ENCODE results near the gene HNRNPLL. TPM values are rescaled to one million over a fixed set of nuclear protein-coding genes. Genes with fewer than 3 reads are reported as not detected.

The HNRNPLL gene
- total and polyA plus RNA-seq, 2 of the 13 experiments (the other 11 are each of a cell fraction or from before 2014, with no cell fraction given), result 49.4 to 103 TPM

DNA sequence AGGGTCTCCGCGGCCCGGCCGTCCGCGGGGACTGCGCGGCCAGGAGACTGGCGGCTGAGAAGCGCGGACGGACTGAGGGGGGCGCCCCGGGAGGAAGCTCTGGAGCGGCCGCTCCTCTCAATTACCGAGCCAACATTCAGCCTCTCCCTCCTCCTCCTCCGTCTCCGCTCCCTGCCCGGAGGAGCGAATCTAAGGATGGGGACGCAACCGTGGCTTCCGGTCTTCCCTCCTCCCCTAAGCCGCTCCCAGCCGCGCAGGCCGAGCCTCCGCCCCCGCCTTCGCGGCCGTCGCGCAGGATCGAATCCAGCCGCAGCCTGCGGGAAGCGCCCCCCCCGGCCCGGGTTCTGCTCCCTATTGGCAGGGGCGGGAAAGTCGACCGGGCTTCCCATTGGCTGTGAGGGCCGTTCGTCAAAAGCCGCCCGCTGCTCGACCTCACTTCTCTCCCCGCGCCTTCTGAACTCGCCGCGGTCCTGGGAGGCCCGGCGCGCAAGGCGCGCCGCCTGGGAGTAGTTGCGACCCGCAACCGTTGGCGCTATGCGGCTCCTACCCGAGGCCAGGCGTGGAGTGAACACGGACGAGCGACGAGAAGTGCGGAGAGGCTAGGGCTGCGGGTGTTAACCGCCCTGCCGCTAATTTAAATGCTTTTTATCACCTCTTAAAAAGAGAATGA is at the start of gene HNRNPLL (continued):
- TF ChIP-seq, protein P1, sequence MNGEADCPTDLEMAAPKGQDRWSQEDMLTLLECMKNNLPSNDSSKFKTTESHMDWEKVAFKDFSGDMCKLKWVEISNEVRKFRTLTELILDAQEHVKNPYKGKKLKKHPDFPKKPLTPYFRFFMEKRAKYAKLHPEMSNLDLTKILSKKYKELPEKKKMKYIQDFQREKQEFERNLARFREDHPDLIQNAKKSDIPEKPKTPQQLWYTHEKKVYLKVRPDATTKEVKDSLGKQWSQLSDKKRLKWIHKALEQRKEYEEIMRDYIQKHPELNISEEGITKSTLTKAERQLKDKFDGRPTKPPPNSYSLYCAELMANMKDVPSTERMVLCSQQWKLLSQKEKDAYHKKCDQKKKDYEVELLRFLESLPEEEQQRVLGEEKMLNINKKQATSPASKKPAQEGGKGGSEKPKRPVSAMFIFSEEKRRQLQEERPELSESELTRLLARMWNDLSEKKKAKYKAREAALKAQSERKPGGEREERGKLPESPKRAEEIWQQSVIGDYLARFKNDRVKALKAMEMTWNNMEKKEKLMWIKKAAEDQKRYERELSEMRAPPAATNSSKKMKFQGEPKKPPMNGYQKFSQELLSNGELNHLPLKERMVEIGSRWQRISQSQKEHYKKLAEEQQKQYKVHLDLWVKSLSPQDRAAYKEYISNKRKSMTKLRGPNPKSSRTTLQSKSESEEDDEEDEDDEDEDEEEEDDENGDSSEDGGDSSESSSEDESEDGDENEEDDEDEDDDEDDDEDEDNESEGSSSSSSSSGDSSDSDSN (CRISPR knock-in tag; IDR thresholded peaks at IDR 0.05), result peak; percentile 96
- TF ChIP-seq ZNF841 (CRISPR knock-in tag; IDR thresholded peaks at IDR 0.05; ENCODE audit: borderline replicate concordance) (0 out of 2 replicates have a peak, but pooled peaks have one; percentile 31), NR2F2 (IDR thresholded peaks at IDR 0.05; ENCODE audit: borderline replicate concordance, low read depth) (0 out of 2 replicates have a peak, but pooled peaks have one; percentile 43), EEA1 (CRISPR knock-in tag; IDR thresholded peaks at IDR 0.05; ENCODE audit: borderline replicate concordance) (0 out of 2 replicates have a peak, but pooled peaks have one; percentile 27), ZNF44 (CRISPR knock-in tag; IDR thresholded peaks at IDR 0.05) (peak; percentile 29; the same call in 1 of the 2 replicates), MIER2 (CRISPR knock-in tag; IDR thresholded peaks at IDR 0.05) (0 out of 2 replicates have a peak, but pooled peaks have one; percentile 63), ZNF367 (CRISPR knock-in tag; IDR thresholded peaks at IDR 0.05; ENCODE audit: borderline replicate concordance) (peak; percentile 49; the same call in 1 of the 2 replicates), BRCA1 (CRISPR knock-in tag; IDR thresholded peaks at IDR 0.05) (peak; percentile 83; the same call in 1 of the 2 replicates), SMAD9 (CRISPR knock-in tag; IDR thresholded peaks at IDR 0.05) (no peak; the same call in 1 of the 2 replicates), NR2C2 (CRISPR knock-in tag; IDR thresholded peaks at IDR 0.05; ENCODE audit: borderline replicate concordance) (peak; percentile 69), ZNF780A (CRISPR knock-in tag; IDR thresholded peaks at IDR 0.05) (0 out of 2 replicates have a peak, but pooled peaks have one; percentile 33), ZNF615 (CRISPR knock-in tag; IDR thresholded peaks at IDR 0.05; ENCODE audit: borderline replicate concordance) (no peak), ZNF34 (CRISPR knock-in tag; IDR thresholded peaks at IDR 0.05; ENCODE audit: borderline replicate concordance) (0 out of 2 replicates have a peak, but pooled peaks have one; percentile 74), ZNF891 (CRISPR knock-in tag; IDR thresholded peaks at IDR 0.05) (no peak; the same call in 1 of the 2 replicates)
- TF ChIP-seq, protein P2, sequence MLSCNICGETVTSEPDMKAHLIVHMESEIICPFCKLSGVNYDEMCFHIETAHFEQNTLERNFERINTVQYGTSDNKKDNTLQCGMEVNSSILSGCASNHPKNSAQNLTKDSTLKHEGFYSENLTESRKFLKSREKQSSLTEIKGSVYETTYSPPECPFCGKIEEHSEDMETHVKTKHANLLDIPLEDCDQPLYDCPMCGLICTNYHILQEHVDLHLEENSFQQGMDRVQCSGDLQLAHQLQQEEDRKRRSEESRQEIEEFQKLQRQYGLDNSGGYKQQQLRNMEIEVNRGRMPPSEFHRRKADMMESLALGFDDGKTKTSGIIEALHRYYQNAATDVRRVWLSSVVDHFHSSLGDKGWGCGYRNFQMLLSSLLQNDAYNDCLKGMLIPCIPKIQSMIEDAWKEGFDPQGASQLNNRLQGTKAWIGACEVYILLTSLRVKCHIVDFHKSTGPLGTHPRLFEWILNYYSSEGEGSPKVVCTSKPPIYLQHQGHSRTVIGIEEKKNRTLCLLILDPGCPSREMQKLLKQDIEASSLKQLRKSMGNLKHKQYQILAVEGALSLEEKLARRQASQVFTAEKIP (CRISPR knock-in tag; IDR thresholded peaks at IDR 0.05; ENCODE audit: borderline replicate concordance), result no peak
- TF ChIP-seq, protein P3, sequence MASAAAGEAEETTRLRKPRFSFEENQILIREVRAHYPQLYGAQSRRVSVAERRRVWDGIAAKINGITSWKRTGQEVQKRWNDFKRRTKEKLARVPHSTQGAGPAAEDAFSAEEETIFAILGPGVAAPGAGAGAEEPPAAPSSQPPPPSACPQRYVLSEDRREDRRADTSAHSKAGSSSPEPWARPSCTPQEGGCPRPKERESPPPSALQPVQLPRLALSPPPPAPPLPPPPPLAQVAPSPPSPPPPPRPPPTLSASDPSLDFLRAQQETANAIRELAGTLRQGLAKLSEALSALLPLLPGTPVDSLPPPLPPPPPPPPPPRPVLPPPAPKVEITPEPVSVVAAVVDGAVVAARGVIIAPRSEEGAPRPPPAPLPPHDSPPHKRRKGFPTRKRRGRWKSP (CRISPR knock-in tag; IDR thresholded peaks at IDR 0.05), result peak; percentile 96
- TF ChIP-seq, protein P4, sequence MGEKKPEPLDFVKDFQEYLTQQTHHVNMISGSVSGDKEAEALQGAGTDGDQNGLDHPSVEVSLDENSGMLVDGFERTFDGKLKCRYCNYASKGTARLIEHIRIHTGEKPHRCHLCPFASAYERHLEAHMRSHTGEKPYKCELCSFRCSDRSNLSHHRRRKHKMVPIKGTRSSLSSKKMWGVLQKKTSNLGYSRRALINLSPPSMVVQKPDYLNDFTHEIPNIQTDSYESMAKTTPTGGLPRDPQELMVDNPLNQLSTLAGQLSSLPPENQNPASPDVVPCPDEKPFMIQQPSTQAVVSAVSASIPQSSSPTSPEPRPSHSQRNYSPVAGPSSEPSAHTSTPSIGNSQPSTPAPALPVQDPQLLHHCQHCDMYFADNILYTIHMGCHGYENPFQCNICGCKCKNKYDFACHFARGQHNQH (CRISPR knock-in tag; IDR thresholded peaks at IDR 0.05), result peak; percentile 91
- TF ChIP-seq, protein P5, sequence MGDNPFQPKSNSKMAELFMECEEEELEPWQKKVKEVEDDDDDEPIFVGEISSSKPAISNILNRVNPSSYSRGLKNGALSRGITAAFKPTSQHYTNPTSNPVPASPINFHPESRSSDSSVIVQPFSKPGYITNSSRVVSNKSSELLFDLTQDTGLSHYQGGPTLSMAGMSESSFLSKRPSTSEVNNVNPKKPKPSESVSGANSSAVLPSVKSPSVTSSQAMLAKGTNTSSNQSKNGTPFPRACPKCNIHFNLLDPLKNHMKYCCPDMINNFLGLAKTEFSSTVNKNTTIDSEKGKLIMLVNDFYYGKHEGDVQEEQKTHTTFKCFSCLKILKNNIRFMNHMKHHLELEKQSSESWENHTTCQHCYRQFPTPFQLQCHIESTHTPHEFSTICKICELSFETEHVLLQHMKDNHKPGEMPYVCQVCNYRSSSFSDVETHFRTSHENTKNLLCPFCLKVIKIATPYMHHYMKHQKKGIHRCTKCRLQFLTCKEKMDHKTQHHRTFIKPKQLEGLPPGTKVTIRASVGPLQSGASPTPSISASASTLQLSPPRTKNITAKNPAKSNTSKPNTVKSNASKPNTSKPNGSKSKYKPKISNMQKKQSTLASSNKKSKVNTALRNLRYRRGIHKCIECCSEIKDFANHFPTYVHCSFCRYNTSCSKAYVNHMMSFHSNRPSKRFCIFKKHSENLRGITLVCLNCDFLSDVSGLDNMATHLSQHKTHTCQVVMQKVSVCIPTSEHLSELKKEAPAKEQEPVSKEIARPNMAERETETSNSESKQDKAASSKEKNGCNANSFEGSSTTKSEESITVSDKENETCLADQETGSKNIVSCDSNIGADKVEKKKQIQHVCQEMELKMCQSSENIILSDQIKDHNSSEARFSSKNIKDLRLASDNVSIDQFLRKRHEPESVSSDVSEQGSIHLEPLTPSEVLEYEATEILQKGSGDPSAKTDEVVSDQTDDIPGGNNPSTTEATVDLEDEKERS (CRISPR knock-in tag; IDR thresholded peaks at IDR 0.05), result peak; percentile 24; the same call in 1 of the 2 replicates
